WI38 (cell line): ENCODE data around the gene RAB22A.

Experiments used
- H3K4me3 ChIP-seq: 2 replicates; pipeline ENCODE4 v1.5.1; 2011; ENCODE audit warnings: low read depth, mild to moderate bottlenecking, control low read depth, low read length
- TF ChIP-seq, protein P1 (sequence below): IDR thresholded peaks from 2 replicates; pipeline ENCODE4 v1.5.1; 2012; ENCODE audit warnings: low read depth, mild to moderate bottlenecking, control low read depth, low read length

RAB22A gene

DNA sequence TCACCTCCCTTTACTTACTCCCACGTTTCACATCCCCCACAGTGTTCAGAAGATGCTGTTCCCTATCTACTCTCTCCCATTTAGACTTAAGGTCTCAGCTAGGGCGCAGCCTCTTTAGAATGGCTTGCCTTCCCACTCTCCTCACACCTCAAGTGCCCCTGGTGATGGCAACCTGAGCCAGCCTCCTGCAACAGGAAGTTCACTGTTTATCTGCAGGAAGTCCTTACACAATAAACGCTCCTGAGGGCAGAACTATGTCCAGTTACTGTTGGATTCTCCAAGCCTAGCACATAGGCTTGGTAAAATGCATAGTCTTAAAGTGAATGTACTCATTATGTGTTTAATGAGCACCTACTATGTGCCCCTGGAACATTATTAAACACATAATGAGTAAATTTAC is 21.9 kb upstream of the RAB22A start:
- no peak overlapping the region for H3K4me3 ChIP-seq
- TF ChIP-seq, protein P1, sequence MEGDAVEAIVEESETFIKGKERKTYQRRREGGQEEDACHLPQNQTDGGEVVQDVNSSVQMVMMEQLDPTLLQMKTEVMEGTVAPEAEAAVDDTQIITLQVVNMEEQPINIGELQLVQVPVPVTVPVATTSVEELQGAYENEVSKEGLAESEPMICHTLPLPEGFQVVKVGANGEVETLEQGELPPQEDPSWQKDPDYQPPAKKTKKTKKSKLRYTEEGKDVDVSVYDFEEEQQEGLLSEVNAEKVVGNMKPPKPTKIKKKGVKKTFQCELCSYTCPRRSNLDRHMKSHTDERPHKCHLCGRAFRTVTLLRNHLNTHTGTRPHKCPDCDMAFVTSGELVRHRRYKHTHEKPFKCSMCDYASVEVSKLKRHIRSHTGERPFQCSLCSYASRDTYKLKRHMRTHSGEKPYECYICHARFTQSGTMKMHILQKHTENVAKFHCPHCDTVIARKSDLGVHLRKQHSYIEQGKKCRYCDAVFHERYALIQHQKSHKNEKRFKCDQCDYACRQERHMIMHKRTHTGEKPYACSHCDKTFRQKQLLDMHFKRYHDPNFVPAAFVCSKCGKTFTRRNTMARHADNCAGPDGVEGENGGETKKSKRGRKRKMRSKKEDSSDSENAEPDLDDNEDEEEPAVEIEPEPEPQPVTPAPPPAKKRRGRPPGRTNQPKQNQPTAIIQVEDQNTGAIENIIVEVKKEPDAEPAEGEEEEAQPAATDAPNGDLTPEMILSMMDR, result no peak

DNA sequence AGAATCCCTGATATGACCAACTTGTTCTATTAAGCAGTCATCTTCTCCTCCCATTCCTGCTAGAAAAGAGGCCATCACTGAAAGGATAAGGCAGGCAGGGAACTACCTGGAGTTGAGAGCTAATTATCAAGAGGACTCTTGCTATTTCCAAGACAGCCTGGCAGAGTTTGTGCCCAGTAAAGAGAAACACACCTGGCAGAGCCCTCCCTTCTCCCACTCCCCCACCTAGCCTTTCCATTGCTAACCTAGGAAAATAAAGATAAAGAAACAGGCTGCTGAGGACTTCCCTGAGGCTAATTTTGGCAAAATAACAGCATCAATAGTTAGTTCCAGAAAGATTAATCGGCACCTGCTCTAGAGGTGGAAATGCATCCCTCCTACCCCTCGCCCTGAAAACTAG is 20.4 kb upstream of the RAB22A start:
- H3K4me3 ChIP-seq, result no peak overlapping the region
- TF ChIP-seq, protein P1, result no peak

DNA sequence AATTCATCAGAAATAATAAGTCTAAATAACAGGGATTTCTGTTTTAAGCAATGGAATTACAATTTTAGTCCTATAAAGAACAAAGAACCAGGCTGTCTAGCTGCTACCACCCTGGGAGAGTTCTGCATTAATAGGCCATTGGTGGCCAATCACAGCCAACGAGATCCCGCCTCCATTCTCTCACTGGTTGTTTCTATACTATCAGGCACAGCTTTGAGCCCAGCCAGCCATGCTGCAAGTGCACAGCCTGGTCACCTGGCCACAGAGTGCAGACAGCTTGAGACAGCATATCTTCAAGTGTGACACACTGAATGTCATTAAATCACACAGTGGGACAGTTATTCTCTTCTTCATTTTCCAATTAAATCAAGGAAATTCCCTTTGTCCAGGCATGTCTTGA is 16.1 kb upstream of the RAB22A start:
- no peak overlapping the region for H3K4me3 ChIP-seq
- TF ChIP-seq, protein P1, result no peak

DNA sequence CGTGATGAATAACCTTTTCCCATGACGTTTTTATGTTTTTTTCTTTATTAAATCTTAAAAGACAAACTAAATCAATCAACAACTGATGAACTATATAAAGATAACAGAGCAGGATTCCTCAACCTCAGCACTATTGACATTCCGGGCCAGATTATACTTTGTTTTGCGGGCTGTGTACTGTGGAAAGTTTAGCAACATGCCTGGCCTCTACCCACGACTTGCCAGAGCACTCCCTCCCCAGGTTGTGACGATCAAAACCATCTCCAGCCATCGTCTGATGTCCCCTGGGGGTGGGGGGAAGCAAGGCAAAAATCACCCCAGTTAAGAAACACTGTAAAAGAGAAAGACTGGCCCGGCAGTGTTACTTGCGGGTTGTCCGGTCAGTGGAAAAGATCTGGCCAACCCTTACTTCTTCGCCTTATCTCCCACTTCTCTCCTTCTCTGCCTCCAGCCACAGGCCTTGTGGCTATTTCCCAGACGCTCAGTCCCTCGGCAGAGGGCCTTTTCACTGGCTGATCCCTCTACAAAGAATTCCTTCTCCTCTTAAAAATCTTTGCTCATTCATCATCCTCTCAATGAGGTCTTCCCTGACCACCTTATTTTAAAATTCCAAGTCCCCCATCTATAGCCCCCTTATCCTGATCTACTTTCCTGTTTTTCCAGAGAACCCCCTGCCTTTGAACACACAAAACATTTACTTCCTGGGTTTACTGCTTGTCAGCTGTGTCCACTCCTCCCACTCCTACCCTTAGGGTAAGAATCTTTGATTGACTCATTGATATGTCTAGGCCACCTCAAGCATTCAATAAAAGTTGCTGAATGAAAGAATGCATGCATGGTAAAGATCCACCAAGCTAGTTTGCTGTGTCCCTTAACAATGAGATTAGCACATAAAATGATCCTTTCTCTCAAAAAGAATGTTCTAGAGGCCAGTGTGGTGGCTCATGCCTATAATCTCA is 14.7 kb upstream of the RAB22A start:
- TF ChIP-seq, protein P1, result no peak
- no peak overlapping the region for H3K4me3 ChIP-seq

DNA sequence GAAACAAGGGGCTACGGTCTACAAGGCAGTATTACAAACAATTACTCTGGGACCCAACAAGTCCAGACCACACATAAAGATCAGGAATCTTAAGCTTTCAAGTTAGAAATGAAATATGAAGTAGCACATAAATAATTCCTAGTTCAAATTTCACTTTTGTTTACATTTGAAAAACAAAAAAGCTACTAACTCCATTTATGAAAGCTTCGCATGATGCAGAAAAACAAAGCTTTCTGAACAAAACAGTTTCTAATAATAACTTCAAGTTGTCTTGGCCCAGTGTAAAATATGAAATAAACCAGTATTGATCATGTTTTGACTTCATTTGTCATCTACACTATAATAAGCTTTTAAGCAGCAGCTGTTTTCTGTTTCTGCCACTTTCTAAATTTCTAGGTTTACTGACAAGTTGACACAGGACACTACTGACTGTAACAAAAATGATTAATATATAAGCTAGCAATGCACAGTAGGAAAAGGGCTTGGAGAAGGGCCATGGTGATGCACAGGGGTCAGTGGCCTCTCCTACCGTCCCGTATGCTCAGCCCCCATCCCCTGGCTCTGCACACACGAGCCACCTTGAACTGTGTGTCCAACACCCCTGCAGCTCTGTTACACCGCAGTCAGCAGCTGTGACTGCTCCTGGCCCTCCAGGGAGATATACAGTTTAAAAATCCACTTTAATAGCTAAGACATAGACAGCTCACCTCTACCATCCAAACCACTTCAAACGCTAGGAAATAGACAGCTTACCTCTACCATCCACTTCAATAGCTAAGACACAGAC is 13.3 kb upstream of the RAB22A start:
- TF ChIP-seq, protein P1, result no peak
- no peak overlapping the region for H3K4me3 ChIP-seq

DNA sequence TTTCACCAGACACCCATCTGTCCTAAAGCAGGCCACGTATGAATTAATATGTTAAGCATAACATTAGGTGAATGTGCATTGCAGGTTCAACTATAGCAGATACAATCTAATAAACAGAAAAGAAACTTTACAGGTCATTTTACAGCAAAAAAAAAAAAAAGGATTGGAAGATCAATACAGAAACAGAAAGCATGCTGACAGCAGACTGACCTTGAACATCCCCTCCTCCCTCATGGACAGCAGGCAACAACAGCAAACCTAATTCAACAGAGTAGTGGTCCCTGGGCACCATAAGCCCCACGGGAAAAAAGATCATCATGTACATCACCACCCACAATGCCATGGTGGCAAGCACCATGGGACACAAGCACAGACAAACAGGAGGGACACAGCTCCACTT is 12.1 kb upstream of the RAB22A start:
- TF ChIP-seq, protein P1, result no peak
- no peak overlapping the region for H3K4me3 ChIP-seq

DNA sequence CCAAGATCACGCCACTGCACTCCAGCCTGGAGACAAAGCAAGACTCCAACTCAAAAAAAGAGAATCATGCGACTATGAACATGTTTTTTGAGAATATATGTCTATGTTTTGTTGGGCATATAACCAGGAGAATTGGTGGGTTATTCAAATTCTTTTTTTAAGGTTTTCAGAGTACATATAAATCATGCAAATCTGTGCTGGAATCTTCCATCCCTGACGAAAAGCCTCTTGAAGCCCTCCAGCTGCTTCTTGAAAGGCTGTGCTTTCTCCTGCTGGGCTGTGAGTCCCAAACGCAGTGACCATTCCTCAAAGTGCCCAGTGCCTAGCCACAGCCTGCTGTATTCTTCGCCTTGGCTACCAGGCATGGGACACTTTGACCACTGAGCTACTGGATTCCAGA is 9.2 kb upstream of the RAB22A start:
- no peak overlapping the region for H3K4me3 ChIP-seq
- TF ChIP-seq, protein P1, result no peak
